GM06990 (cell line): ENCODE results near the gene GRHL1.

ENCODE experiments used
- DNase-seq: peaks from one replicate; pipeline ENCODE4 v3.0.0-alpha.2; 2011; ENCODE audit not compliant: insufficient read length; ENCODE audit errors: extremely low read depth
- H3K27me3 ChIP-seq: replicated peaks from 2 replicates; pipeline ENCODE4 v1.6.0; 2011; ENCODE audit warnings: low read length; ENCODE audit not compliant: control insufficient read depth, insufficient read depth
- H3K36me3 ChIP-seq: 2 replicates; pipeline ENCODE4 v1.5.1; 2011; ENCODE audit warnings: low read length; ENCODE audit not compliant: control insufficient read depth, insufficient read depth
- H3K4me3 ChIP-seq: replicated peaks from 2 replicates; pipeline ENCODE4 v1.5.1; 2011; ENCODE audit warnings: low read depth, mild to moderate bottlenecking, control low read depth, low read length
- TF ChIP-seq, protein P1 (sequence below): IDR thresholded peaks from 2 replicates; pipeline ENCODE4 v1.5.1; 2011; ENCODE audit warnings: low read length, control low read depth, mild to moderate bottlenecking, inconsistent platforms; ENCODE audit not compliant: insufficient read depth, poor library complexity, severe bottlenecking

Gene GRHL1

DNA sequence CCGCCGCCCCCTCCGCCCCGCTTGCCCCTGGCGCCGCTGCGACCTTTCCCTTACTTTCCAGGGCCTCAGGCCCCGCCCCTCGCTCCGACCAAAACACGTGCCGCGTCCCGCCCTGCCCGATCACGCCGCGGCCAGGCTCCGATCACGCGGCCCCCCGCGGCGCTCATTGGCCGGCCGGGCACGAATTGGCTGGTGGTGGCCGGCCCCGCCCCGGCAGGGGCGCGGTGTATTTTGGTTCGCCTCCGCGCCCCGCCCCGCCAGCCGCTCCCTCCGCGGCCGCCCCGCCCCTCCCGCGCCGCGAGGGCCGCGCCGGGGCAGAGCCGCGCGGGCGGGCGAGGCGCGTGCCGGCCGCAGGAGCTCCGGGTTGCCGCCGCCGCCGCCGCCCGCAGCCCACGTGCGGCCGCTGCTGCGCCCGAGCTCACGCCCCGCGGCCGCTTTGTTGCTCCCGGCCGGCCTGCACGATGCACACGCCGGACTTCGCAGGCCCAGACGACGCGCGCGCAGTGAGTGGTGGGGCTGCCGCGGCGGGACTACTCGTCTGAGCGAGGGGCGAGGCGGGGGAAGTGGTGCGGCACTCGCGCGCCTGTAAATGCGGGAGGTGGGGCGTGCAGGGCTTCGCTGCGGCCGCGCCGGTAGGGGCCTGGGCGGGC, 91.9 kb downstream of the GRHL1 start, which contains the start of gene KLF11:
KLF11 (plus strand) TSS at position 295 of the 650 bp plus-strand sequence; CDS start at position 462, 167 bp downstream.
- TF ChIP-seq, protein P1, sequence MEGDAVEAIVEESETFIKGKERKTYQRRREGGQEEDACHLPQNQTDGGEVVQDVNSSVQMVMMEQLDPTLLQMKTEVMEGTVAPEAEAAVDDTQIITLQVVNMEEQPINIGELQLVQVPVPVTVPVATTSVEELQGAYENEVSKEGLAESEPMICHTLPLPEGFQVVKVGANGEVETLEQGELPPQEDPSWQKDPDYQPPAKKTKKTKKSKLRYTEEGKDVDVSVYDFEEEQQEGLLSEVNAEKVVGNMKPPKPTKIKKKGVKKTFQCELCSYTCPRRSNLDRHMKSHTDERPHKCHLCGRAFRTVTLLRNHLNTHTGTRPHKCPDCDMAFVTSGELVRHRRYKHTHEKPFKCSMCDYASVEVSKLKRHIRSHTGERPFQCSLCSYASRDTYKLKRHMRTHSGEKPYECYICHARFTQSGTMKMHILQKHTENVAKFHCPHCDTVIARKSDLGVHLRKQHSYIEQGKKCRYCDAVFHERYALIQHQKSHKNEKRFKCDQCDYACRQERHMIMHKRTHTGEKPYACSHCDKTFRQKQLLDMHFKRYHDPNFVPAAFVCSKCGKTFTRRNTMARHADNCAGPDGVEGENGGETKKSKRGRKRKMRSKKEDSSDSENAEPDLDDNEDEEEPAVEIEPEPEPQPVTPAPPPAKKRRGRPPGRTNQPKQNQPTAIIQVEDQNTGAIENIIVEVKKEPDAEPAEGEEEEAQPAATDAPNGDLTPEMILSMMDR: no peak
- DNase-seq: peak; percentile 69
- Histone ChIP-seq H3K27me3 (no peaks in the 10 kb centered on the region; the same call in 1 of the 2 replicates), H3K36me3 (no peaks in the 10 kb centered on the region), H3K4me3 (no peak within 1 kb of the TSS; the same call in 1 of the 2 replicates)

DNA sequence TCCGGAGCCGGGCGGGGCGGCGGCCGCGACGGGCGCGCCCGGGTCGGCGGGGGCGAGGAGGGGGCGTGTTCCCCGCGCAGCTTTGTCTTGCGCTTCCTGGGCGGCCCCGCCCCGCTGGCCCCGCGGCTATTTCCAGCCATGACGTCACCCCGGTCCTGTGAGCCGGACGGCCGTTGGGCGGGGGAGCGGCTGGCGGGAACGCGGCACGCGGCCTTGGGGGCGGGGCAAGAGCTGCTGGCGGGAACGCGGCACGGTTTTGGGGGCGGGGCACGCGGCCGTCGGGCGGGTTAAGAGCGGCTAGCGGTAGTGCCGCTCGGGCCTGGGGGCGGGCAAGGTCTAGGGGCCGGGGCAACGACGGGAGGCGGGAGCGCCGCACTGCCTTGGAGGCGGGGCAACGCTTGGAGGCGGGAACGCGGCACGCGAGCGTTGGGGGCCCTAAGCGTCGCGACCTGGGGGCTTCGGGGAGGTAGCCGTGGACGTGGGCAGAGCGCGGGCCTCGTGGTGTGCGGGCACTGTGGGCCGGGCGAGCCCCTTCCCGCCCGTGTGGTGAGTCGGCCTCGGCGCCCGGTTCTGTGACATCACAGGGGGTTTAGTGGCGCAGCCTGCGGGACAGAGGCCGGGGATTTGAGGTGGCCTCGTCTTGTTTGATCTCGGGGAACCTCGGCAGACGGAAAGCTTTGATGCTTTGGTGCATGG, 92.6 kb downstream of the GRHL1 start:
- peak; percentile 74 for DNase-seq
- Histone ChIP-seq H3K36me3 (no peaks in the 10 kb centered on the region), H3K4me3 (no peak overlapping the region; the same call in 1 of the 2 replicates), H3K27me3 (no peaks in the 10 kb centered on the region; the same call in 1 of the 2 replicates)
- TF ChIP-seq, protein P1: no peak

DNA sequence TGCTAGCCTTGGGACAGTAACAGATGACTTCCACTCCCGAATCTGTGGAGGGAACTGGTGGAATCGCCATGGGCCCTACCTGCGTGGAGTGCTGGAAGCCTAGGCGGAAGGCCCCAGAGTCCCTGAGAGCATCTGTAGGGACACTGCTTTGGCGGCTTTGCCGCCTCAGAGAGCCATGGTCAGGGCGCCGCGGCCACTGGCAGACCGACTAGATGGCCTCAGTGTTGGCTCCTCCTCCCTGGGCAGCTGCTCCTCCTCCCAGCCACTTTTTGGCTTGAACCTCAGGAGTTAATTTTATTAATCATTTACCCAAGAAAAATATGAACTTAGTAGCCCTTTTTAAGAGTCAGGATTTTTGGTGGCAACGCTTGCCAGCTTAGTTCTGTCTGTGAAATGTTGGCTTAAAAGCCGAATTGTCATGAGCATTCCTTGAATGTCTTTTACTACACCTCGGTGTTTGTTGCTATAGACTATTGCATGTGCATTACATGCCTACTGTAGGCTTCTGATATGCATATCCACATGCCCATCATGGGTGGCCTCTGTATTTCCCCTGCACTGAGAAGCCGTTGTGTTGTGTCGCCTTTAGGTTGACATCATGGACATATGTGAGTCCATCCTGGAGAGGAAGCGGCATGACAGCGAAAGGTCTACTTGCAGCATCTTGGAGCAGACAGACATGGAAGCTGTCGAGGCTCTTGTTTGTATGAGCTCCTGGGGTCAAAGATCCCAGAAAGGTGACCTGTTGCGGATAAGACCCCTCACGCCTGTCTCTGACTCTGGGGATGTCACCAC, 94.3 kb downstream of the GRHL1 start:
- Histone ChIP-seq H3K36me3 (no peaks in the 10 kb centered on the region), H3K4me3 (no peak overlapping the region), H3K27me3 (no peaks in the 10 kb centered on the region; the same call in 1 of the 2 replicates)
- TF ChIP-seq, protein P1: no peak
- DNase-seq: no peak

DNA sequence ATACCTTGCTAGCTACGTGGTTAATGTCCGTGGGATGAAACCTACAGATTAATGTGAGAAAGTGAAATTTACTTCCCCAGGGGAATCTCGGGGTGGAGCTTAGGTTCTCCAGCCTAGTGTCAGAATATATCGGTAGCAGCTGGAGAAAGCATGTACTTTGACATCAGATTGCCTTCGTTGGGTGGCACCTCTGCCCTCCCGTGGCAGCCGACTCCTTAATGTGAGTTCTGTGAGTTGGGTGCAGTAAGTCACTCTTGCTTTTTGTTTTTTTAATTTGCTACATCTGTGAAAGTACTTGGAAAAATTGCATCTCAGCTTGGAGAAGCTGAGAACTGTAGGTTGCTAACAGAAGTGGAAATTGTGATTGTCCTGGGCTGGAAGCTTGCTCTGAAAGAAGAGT, 95.4 kb downstream of the GRHL1 start:
- H3K27me3 ChIP-seq: no peaks in the 10 kb centered on the region; the same call in 1 of the 2 replicates
- H3K36me3 ChIP-seq: no peaks in the 10 kb centered on the region
- DNase-seq: no peak
- TF ChIP-seq, protein P1: no peak
- no peak overlapping the region for H3K4me3 ChIP-seq

DNA sequence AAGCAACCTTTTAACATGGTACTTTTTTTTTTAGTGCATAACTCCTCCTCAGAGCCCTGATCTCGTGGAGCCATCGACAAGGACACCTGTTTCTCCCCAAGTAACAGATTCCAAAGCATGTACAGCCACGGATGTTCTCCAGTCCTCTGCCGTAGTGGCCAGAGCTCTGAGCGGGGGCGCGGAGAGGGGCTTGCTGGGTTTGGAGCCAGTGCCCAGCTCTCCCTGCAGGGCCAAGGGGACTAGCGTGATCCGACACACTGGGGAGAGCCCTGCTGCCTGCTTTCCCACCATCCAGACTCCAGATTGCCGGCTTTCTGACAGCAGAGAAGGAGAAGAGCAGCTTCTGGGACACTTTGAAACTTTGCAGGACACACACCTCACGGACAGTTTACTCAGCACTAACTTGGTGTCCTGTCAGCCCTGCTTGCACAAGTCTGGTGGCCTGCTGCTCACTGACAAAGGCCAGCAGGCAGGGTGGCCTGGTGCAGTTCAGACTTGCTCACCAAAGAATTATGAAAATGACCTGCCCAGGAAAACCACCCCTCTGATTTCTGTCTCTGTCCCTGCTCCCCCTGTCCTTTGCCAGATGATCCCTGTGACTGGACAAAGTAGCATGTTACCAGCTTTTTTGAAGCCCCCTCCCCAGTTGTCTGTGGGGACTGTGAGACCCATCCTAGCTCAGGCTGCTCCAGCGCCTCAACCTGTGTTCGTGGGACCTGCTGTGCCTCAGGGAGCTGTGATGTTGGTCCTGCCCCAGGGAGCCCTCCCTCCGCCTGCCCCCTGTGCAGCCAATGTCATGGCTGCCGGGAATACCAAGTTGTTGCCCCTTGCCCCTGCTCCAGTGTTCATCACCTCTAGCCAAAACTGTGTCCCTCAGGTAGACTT, 96.4 kb downstream of the GRHL1 start:
- Histone ChIP-seq H3K4me3 (no peak overlapping the region), H3K36me3 (no peaks in the 10 kb centered on the region), H3K27me3 (no peaks in the 10 kb centered on the region)
- TF ChIP-seq, protein P1: no peak
- DNase-seq: no peak
